DOHH2 (cell line): ENCODE results near the gene FABP7.

Source experiments
- H3F3A ChIP-seq: fragments of 200-600 bp; sonication (generic), shearing (Covaris generic); 2 replicates; pipeline ENCODE4 v1.6.0; 2016; ENCODE audit warnings: antibody characterized with exemption, mild to moderate bottlenecking; ENCODE audit not compliant: control insufficient read depth, insufficient read depth
- H3K27ac ChIP-seq: fragments of 200-600 bp; sonication (generic); 2 replicates; pipeline ENCODE4 v1.5.1; 2014; ENCODE audit warnings: low read depth, mild to moderate bottlenecking, low read length, moderate library complexity
- H3K27me3 ChIP-seq: fragments of 200-600 bp; sonication (generic); 2 replicates; pipeline ENCODE4 v1.6.1; 2014; ENCODE audit warnings: mild to moderate bottlenecking, low read length, mixed read lengths; ENCODE audit not compliant: control insufficient read depth
- H3K36me3 ChIP-seq: fragments of 200-600 bp; sonication (generic); 2 replicates; pipeline ENCODE4 v1.6.1; 2014; ENCODE audit warnings: mild to moderate bottlenecking, low read length, moderate library complexity, mixed read lengths; ENCODE audit not compliant: control insufficient read depth
- H3K4me1 ChIP-seq: fragments of 200-600 bp; sonication (generic); 2 replicates; pipeline ENCODE4 v1.6.1; 2014; ENCODE audit warnings: mild to moderate bottlenecking, low read length, mixed read lengths; ENCODE audit not compliant: control insufficient read depth
- H3K4me2 ChIP-seq: fragments of 200-600 bp; sonication (generic); 2 replicates; pipeline ENCODE4 v1.6.0; 2014; ENCODE audit warnings: mild to moderate bottlenecking, low read length, moderate library complexity
- H3K4me3 ChIP-seq: fragments of 200-600 bp; sonication (generic); 2 replicates; pipeline ENCODE4 v1.5.1; 2014; ENCODE audit warnings: mild to moderate bottlenecking, low read length, mixed read lengths
- H3K79me2 ChIP-seq: fragments of 200-600 bp; sonication (generic); 2 replicates; pipeline ENCODE4 v1.6.1; 2014; ENCODE audit warnings: mild to moderate bottlenecking, low read length, mixed read lengths; ENCODE audit not compliant: control insufficient read depth
- H3K9me2 ChIP-seq: fragments of 200-600 bp; sonication (generic); replicated peaks from 2 replicates; pipeline ENCODE4 v1.6.1; 2014; ENCODE audit warnings: mild to moderate bottlenecking, low read length, mixed read lengths; ENCODE audit not compliant: control insufficient read depth
- H3K9me3 ChIP-seq: fragments of 200-600 bp; sonication (generic); 2 replicates; pipeline ENCODE4 v1.6.1; 2014; ENCODE audit warnings: antibody characterized with exemption, low read length, mixed read lengths; ENCODE audit not compliant: control insufficient read depth, insufficient read depth
- H4K20me1 ChIP-seq: fragments of 200-600 bp; sonication (generic); 2 replicates; pipeline ENCODE4 v1.6.0; 2014; ENCODE audit warnings: low read depth, mild to moderate bottlenecking, antibody characterized with exemption, low read length, moderate library complexity; ENCODE audit not compliant: control insufficient read depth, insufficient read depth
- EZH2phosphoT487 ChIP-seq: fragments of 200-600 bp; sonication (generic); IDR thresholded peaks from 2 replicates; pipeline ENCODE4 v1.6.1; 2017; ENCODE audit warnings: borderline replicate concordance, mild to moderate bottlenecking, antibody characterized with exemption, low read length, moderate library complexity, mixed read lengths
- TF ChIP-seq, protein P1 (sequence below): fragments of 200-600 bp; sonication (generic); IDR thresholded peaks from one replicate; pipeline ENCODE4 v1.5.1; 2014; ENCODE audit warnings: antibody characterized with exemption, mild to moderate bottlenecking, low read depth, low read length; ENCODE audit not compliant: poor library complexity, severe bottlenecking

The FABP7 gene

DNA sequence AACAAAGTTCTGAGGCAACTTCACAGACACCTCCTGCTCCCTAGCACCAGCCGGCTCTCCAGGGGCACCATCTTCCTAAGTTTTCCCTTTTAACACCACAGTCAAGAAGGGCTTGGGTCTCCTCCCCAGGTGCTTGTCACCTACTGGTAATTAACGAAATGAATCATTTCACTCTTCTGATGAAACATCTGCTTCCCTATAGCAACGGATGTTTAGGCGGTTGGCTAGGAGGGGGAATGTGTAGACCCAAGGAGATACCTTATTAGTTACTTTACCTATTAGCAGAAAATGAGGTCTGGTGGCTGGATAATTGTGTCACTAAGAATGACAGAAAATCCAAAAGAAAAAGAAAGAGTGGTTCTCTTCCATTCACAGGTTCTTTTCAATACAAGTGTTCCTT lies 46.3 kb upstream of the FABP7 start:
- Histone ChIP-seq H3K4me3 (no peak overlapping the region), H3K27ac (no peak overlapping the region), H3F3A (no peaks in the 10 kb centered on the region), H3K79me2 (no peaks in the 10 kb centered on the region), H3K27me3 (no peaks in the 10 kb centered on the region; the same call in 1 of the 2 replicates), H3K4me2 (no peak overlapping the region), H3K9me3 (no peaks in the 10 kb centered on the region), H3K9me2 (no peaks in the 10 kb centered on the region), H4K20me1 (no peaks in the 10 kb centered on the region), H3K36me3 (no peaks in the 10 kb centered on the region), H3K4me1 (no peaks in the 10 kb centered on the region)
- TF ChIP-seq EZH2phosphoT487 = no peak
- TF ChIP-seq, protein P1, sequence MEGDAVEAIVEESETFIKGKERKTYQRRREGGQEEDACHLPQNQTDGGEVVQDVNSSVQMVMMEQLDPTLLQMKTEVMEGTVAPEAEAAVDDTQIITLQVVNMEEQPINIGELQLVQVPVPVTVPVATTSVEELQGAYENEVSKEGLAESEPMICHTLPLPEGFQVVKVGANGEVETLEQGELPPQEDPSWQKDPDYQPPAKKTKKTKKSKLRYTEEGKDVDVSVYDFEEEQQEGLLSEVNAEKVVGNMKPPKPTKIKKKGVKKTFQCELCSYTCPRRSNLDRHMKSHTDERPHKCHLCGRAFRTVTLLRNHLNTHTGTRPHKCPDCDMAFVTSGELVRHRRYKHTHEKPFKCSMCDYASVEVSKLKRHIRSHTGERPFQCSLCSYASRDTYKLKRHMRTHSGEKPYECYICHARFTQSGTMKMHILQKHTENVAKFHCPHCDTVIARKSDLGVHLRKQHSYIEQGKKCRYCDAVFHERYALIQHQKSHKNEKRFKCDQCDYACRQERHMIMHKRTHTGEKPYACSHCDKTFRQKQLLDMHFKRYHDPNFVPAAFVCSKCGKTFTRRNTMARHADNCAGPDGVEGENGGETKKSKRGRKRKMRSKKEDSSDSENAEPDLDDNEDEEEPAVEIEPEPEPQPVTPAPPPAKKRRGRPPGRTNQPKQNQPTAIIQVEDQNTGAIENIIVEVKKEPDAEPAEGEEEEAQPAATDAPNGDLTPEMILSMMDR = no peak

DNA sequence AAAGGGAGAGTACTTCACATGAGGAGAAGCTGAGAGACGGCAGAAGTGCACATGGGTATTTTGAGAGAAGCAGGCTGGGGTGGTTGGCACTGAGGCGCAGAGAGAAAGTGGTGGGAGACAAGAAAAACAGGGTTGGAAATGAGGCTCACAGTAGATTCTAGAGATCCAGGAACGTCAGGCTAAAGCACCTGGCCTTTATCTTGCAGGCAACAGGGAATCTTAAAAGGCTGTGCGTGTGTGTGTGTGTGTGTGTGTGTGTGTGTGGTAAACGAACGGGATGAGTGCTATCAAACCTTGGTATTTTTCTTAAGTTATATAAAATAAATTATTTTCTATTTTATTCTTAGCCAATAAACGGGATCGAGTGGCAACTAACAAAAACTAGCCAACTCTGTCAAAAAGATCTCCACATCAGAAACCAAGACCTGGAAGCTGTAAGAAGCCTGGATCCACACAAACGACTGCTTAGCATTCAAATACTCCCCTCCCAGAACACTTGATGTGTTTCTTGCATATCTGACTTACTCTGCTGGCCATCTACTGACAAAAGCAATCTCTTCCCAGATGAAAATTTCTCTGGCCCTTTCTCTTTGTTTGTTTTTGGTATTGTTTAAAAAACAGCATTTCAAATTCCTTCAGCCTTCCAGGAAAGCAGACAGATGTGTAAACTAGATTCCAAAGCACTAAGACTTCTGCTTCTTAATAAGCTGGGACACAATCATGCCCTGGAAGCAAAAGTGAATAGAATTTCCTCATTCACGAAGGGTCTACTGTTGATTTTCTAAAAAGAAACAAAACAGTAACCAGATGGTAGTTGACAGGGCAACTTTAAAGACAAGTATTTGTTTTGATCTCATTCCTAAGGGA lies 44.8 kb upstream of the FABP7 start:
- H3K4me3 ChIP-seq = no peak overlapping the region
- H3K27ac ChIP-seq = no peak overlapping the region
- H3K9me2 ChIP-seq = no peaks in the 10 kb centered on the region
- no peaks in the 10 kb centered on the region; the same call in 1 of the 2 replicates for H3K27me3 ChIP-seq
- H3K79me2 ChIP-seq = no peaks in the 10 kb centered on the region
- no peak for TF ChIP-seq EZH2phosphoT487
- no peaks in the 10 kb centered on the region for H3F3A ChIP-seq
- no peaks in the 10 kb centered on the region for H3K9me3 ChIP-seq
- H3K36me3 ChIP-seq = no peaks in the 10 kb centered on the region
- no peak overlapping the region for H3K4me2 ChIP-seq
- no peaks in the 10 kb centered on the region for H3K4me1 ChIP-seq
- H4K20me1 ChIP-seq = no peaks in the 10 kb centered on the region

DNA sequence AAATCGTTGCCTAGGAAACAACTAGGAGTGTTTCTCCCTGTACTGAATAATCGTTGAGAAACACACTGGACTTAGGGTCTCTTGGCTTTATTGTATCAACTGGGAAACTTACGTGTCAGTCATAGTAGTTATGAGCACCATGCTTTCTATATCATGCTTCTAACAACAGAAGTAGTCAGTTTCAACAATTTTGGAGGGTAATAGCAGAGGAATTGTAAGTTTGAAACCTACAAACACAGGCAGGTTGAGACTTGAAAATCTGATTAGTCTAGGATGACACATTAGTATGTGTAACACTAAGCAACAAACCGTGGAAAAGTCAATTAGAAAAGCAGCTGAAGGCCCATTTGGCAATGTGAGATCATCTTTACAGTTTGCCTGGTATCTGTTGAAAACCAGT lies 43.9 kb upstream of the FABP7 start:
- no peaks in the 10 kb centered on the region for H3K4me1 ChIP-seq
- H3K27me3 ChIP-seq = no peaks in the 10 kb centered on the region; the same call in 1 of the 2 replicates
- H4K20me1 ChIP-seq = no peaks in the 10 kb centered on the region
- H3K79me2 ChIP-seq = no peaks in the 10 kb centered on the region
- no peaks in the 10 kb centered on the region for H3K9me3 ChIP-seq
- no peak overlapping the region for H3K4me2 ChIP-seq
- H3K9me2 ChIP-seq = no peaks in the 10 kb centered on the region
- no peak overlapping the region for H3K27ac ChIP-seq
- H3F3A ChIP-seq = no peaks in the 10 kb centered on the region
- TF ChIP-seq EZH2phosphoT487 = no peak
- TF ChIP-seq, protein P1 = no peak
- H3K4me3 ChIP-seq = no peak overlapping the region
- no peaks in the 10 kb centered on the region for H3K36me3 ChIP-seq

DNA sequence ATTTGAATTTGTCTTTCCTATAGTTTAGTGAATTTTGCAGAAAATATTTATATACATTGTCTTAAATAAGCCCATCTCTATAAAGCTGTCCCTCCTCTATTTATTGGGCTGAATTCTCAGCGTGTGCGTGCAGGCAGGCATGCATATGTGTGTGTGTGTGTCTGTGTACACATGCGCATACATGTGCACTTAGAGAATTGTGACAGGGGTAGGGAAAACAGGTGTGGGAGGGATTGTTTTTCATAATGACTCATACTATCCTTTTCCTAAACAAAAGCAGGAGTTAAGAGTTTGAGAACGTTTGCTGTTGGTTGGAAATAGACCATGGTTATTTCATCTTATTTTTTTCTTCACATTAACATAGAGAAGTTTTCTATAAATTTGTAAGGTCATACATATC lies 43.4 kb upstream of the FABP7 start:
- H3K9me2 ChIP-seq = no peaks in the 10 kb centered on the region
- no peaks in the 10 kb centered on the region; the same call in 1 of the 2 replicates for H3K27me3 ChIP-seq
- H3K27ac ChIP-seq = no peak overlapping the region
- H3K4me3 ChIP-seq = no peak overlapping the region
- H3K4me1 ChIP-seq = no peaks in the 10 kb centered on the region
- H3K4me2 ChIP-seq = no peak overlapping the region
- H3K9me3 ChIP-seq = no peaks in the 10 kb centered on the region
- no peak for TF ChIP-seq EZH2phosphoT487
- TF ChIP-seq, protein P1 = no peak
- H4K20me1 ChIP-seq = no peaks in the 10 kb centered on the region
- H3K36me3 ChIP-seq = no peaks in the 10 kb centered on the region
- H3K79me2 ChIP-seq = no peaks in the 10 kb centered on the region
- no peaks in the 10 kb centered on the region for H3F3A ChIP-seq
